Right lobe of liver (tissue), 4 donors: ENCODE data around the gene PRLHR.

ENCODE experiments used
- POLR2A ChIP-seq: fragments of 450-650 bp; IDR thresholded peaks from one replicate; pipeline ENCODE4 v1.6.1; 2017; ENCODE audit warnings: antibody characterized with exemption, mild to moderate bottlenecking
- TF ChIP-seq, protein P1 (sequence below), 4 donors: fragments of 200-600 bp in 3 of 4; fragments of 450-650 bp in 1 of 4; IDR thresholded peaks; one replicate each; pipeline versions ENCODE4 v1.5.1 to v1.8.0; 2016 to 2022; ENCODE audit warnings: antibody characterized with exemption in 4 of 4, mild to moderate bottlenecking in 2 of 4
- donor health status: DM: no; HTN: no; CAD: no.
- donor health status: DM: no; HTN: no; CAD: no.
- donor health status: DM: no; HTN: yes; CAD: no.

DNA sequence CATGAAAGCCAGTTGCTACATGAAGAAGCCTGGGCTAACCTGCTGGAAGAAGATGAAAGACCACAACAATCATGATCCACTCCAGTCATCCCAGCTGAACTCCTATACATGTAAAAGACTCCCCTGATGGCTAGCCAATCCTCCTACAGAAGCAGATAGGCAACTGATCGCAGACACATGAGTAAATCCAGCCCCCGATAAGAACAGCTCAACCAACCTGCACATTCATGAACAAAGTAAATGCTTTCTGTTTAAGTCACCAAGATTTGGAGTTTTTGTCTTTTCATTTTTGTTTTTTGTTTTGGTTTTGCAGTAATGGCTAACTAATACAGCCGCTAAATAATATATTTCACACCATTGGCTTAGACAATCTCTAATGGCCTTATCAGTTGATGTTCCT is 53.7 kb downstream of the PRLHR start:
- TF ChIP-seq, protein P1, sequence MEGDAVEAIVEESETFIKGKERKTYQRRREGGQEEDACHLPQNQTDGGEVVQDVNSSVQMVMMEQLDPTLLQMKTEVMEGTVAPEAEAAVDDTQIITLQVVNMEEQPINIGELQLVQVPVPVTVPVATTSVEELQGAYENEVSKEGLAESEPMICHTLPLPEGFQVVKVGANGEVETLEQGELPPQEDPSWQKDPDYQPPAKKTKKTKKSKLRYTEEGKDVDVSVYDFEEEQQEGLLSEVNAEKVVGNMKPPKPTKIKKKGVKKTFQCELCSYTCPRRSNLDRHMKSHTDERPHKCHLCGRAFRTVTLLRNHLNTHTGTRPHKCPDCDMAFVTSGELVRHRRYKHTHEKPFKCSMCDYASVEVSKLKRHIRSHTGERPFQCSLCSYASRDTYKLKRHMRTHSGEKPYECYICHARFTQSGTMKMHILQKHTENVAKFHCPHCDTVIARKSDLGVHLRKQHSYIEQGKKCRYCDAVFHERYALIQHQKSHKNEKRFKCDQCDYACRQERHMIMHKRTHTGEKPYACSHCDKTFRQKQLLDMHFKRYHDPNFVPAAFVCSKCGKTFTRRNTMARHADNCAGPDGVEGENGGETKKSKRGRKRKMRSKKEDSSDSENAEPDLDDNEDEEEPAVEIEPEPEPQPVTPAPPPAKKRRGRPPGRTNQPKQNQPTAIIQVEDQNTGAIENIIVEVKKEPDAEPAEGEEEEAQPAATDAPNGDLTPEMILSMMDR (IDR thresholded peaks at IDR 0.05) = no peak
- no peak for TF ChIP-seq POLR2A
